GM21717 (cell line): ENCODE results near the gene RFTN1.

Source experiments
- ATAC-seq: cut with Tn5 transposase; IDR thresholded peaks from one replicate; pipeline ENCODE4 v1.9.1; 2021; ENCODE audit warnings: mild to moderate bottlenecking, moderate library complexity; ENCODE audit not compliant: unreplicated experiment

The RFTN1 gene

DNA sequence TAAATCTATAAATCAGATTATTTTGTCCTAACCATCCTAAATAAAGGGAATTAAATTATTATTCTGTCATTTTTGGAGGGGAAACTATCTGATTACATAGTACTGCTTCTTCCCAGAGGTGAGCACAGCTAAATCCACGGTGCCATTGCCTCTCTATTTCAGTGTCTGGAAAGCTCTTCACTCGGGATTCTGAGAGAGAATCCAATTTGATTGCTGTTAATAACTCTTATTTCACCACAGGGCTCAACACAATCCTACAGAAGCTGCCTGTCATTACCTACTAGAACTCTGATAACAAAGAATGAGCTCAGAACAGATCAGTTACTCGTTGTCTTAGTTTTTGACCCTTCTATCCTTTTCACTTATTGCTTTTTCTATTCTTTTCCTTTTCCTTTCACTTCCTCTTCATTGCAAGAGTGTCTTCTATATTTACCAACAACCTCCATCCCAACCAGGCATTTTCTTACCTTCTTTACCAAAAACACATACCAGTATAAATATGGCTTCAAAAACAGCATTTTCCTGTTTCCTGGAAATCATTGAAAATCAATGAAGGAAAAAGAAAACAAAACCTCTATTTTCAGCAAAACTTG, 218.1 kb downstream of the RFTN1 start:
- ATAC-seq = no peak

DNA sequence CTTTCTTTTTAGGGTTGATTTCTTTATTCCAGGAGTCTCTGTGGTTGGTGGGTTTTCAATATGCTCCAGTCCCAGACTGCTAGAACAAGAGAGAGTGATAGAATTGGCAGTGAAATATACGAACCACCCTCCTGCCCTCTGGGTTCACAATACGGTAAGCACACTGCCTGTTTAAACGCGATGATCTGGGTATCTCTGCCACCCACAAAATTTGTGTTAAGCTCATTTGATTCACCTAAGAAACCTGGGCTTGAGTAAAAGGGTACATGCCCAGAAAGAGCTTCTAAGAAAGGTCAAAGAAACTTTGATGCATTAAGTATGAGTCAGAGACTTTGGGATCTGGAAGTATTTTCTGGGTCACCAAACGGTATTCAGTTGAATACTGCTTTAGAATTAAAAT, 218.7 kb downstream of the RFTN1 start:
- no peak for ATAC-seq

- ATAC-seq = peak; percentile 58
Observed at GRCh38 chr3:16290827-16291196, 222.7 kb downstream of the RFTN1 start.

GRCh38 chr3:16290007-16290826, 223.3 kb downstream of the RFTN1 start:
- no peak for ATAC-seq

GRCh38 chr3:16289144-16289889, 224.2 kb downstream of the RFTN1 start:
- ATAC-seq = no peak

- no peak for ATAC-seq
Observed at GRCh38 chr3:16288664-16289063, 224.8 kb downstream of the RFTN1 start.

DNA sequence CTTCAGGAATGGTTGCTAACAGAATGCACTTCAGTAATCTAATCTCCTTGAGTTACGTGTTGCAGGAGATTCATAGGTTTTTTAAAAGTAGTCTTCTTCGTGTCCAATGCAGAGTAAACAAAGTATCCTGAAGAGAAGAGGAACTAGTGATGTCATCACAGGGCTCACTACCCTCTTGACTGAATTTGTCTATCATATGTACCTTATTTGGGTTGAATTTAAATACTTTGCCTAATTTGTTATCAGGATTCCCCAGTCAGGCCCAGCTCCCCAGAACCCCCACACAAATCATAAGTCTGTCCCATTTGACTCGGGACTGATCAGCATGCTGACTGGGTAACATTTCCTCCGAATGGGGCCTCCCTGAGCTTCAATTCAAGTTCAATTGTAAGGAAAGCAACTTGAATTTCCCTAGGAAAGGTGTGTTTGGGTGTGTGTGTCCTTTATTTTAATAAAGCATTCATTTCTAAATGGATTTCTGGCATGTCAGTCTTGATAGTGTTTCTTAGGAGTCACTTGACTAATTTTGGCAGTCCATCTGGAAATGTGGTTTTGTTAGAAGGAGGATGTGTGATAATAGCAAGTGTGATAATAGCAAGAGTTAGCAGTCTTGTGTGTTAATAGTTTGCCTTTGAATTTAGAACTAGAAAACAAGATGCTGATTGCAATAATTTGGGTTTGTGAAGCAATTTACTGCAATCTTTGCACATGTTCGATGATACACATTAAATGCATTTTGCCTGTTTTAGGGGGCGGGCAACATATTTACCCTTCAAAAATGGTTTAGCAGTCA, 226.6 kb downstream of the RFTN1 start:
- ATAC-seq = no peak

GRCh38 chr3:16286161-16286560, 227.3 kb downstream of the RFTN1 start:
- peak; percentile 64 for ATAC-seq

- ATAC-seq = no peak
Observed at GRCh38 chr3:16284633-16285032, 228.9 kb downstream of the RFTN1 start.

DNA sequence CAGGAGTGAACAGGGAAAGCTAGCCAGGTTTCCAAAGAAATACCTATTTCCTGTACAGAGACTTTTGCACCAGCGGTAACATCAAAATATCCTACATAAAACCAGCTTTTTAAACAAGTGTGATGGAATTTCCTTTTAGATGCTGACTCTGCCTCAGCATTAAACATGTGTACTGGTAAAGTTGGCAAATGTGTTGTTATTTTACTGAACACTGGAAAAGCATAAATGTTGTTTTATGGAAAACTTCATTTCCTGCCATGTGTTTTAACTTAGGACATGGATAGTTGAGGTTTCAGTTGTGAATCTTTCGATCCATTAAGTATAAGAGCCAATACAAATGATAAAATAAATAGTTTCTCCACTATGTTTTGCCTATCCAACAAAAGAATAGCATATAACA, 232.8 kb downstream of the RFTN1 start:
- ATAC-seq = no peak

DNA sequence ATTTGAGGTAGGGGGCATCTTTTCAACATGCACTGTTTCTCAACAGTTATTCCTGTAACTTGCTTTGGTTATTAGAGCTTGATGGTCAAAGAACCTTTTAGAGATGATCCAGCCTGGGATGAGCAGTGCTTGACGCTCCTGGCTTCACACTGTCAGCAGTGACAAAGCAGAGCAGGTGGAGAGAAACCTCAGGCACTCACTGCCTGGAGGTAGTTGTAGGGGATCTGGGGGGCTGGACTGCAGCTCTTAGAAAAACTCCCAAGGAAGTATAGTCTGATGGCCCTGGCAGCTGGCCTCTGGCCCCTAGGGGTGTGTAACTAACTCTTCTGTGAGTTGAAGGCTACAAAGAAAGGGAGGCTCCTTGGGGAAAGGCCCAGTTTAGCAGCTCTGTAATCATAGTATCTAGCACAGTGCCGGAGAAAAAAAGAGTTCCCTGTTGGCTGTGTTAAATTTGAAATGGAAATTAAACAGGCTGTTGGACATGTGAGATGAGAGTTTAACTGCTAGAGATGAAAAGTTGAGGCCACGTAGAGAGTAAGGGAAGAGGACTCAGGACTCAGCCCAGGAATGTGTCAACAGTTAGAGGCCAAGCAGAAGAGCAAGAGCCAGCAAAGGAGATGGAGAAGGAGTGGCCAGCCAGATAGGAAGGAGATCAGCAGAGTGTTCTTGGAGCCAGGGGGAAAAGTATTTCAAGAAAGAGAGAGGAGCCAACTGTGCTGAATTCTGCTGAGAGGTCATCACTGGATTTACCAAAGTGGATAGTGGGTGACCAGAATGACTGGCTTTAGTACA, 234.3 kb downstream of the RFTN1 start:
- no peak for ATAC-seq

DNA sequence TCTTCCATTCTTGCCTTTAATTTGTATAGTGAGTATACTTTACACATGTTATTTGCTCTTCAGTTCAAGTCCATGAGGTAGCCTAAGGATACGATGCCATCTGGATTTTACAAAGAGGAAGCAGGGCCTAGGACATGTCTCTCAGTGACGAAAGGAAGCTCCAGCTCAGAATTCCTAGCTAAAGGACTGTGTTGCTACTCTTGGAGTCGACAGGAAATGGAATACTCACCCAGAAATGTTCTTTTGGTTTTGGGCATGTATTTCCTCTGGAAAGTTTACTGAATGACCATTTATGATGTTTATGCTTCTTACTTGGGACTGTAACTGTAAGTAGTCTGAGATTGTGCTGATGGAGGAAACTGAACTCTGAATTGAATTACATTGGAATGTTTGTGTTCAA, 236.0 kb downstream of the RFTN1 start:
- ATAC-seq = no peak

DNA sequence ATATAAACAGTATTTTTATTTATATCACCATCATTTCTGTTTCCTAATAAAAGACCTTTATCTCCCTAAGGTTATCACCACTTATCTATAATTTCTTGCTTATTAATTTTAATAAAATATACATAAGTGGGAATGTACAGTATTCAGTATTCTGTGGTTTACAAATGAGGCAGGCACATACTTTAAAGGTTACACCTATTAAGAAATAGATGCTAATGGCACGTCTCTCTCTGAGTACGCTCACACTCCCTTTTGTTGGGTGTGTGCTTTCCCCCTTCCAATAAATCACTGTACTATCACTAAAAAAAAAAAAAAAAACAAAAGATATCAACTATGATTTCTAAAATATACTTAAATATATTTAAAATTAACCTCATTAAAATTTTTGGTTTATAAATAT, 239.6 kb downstream of the RFTN1 start:
- no peak for ATAC-seq

GRCh38 chr3:16272588-16272987, 240.9 kb downstream of the RFTN1 start:
- no peak for ATAC-seq

DNA sequence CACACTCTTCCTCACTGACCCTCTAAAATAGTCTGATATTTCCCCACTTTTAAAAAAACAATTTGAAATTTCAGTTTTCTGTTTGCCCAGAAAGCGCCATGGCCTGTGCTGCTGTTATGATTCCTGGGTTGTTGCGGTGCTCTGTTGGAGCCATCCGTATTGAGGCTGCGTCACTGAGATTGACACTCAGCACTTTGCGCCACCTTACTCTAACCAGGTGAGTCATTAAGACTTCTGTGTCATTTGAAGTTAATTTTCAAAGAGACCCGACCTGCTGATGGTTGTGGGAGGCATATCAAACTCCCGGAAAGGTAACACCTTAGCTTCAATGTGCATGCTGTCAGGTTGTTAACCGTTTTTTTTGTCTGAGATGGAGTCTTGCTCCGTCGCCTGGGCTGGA, 242.6 kb downstream of the RFTN1 start:
- no peak for ATAC-seq

DNA sequence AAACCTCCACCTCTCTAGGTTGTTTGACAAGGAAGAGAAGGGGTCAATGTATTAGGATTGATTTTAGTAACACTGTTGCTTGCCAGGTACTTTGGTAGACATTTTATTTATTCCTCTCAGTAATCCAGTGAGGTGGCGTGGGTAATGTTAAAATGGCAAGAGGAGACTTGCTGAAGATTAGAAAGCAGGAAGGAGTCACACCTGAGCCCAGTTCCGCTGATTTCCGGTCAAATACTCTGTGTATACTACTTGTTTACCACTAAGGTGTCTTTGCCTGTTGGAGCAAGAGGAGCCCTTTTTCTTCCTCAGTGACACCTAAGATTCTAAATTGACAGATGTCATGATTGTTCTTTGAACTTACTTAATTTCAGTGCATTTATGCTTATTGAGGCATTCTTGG, 246.8 kb downstream of the RFTN1 start:
- no peak for ATAC-seq
